PC-3 (cell line): ENCODE results near the gene NOL9. TPM values are rescaled to one million over a fixed set of nuclear protein-coding genes. Genes with fewer than 3 reads are reported as not detected.

Experiments used
- ATAC-seq: fragments of 200-7000 bp; cut with Tn5 transposase; 2 replicates; pipeline ENCODE4 v1.9.1; 2020; ENCODE audit warnings: mild to moderate bottlenecking, moderate library complexity
- Bru-seq: library from RNA; stranded (reverse); fragments of 400-500 nt; gene quantifications from one replicate; lab custom pipeline; 2021; lab: Mats Ljungman, UMichigan
- BruChase-seq, 2 experiments: library from RNA; stranded (reverse); fragments of 400-500 nt; gene quantifications; one replicate each; lab custom pipeline; 2021; lab: Mats Ljungman, UMichigan
- BruUV-seq: library from RNA; stranded (reverse); fragments of 400-500 nt; replicated peaks from 2 replicates; lab custom pipeline; 2021; lab: Mats Ljungman, UMichigan
- CTCF ChIA-PET: fragments of 300-600 bp; sonication (Branson Sonifier 250); formaldehyde crosslinking; loops from one replicate; lab custom pipeline; 2022; ENCODE audit warnings: antibody characterized with exemption; lab: Charles Lee
- POLR2A ChIA-PET: fragments of 300-600 bp; sonication (Branson Sonifier 250); formaldehyde crosslinking; loops from one replicate; lab custom pipeline; 2022; ENCODE audit warnings: antibody characterized with exemption; ENCODE audit not compliant: unreplicated experiment; lab: Charles Lee
- DNase-seq: peaks from one replicate; pipeline ENCODE4 v3.0.0-alpha.2; 2015
- H2AFZ ChIP-seq: fragments of 300-600 bp; sonication (generic); 2 replicates; pipeline ENCODE4 v1.6.0; 2016; ENCODE audit warnings: antibody characterized with exemption, low read length
- H3F3A ChIP-seq: fragments of 300-600 bp; sonication (generic); one replicate; pipeline ENCODE4 v1.6.0; 2017; ENCODE audit warnings: antibody characterized with exemption, low read length, control low read depth, mild to moderate bottlenecking; ENCODE audit not compliant: unreplicated experiment
- H3K27ac ChIP-seq: fragments of 300-600 bp; sonication (generic); 2 replicates; pipeline ENCODE4 v1.5.1; 2016; ENCODE audit warnings: mild to moderate bottlenecking, low read length
- H3K27me3 ChIP-seq: fragments of 300-600 bp; sonication (generic); 2 replicates; pipeline ENCODE4 v1.6.1; 2016; ENCODE audit warnings: low read length, mixed read lengths
- H3K36me3 ChIP-seq: fragments of 300-600 bp; sonication (generic); 2 replicates; pipeline ENCODE4 v1.6.1; 2016; ENCODE audit warnings: low read depth, mixed run types, low read length, mixed read lengths
- H3K4me1 ChIP-seq: fragments of 300-600 bp; sonication (generic); 2 replicates; pipeline ENCODE4 v1.5.1; 2016; ENCODE audit warnings: low read length; ENCODE audit not compliant: insufficient read depth
- H3K4me2 ChIP-seq: fragments of 300-600 bp; sonication (generic); 2 replicates; pipeline ENCODE4 v1.6.0; 2016; ENCODE audit warnings: low read length
- H3K4me3 ChIP-seq: fragments of 300-600 bp; sonication (generic); 2 replicates; pipeline ENCODE4 v1.5.1; 2016; ENCODE audit warnings: mild to moderate bottlenecking, low read length, mixed read lengths
- H3K79me2 ChIP-seq: fragments of 300-600 bp; sonication (generic); 2 replicates; pipeline ENCODE4 v1.6.1; 2017; ENCODE audit warnings: low read length, mixed read lengths
- H3K9ac ChIP-seq: fragments of 300-600 bp; sonication (generic); 2 replicates; pipeline ENCODE4 v1.6.0; 2016; ENCODE audit warnings: mild to moderate bottlenecking, low read length
- H3K9me2 ChIP-seq: fragments of 300-600 bp; sonication (generic); replicated peaks from 2 replicates; pipeline ENCODE4 v1.6.1; 2016; ENCODE audit warnings: mixed run types, low read length, mixed read lengths
- H3K9me3 ChIP-seq: fragments of 300-600 bp; sonication (generic); 2 replicates; pipeline ENCODE4 v1.6.1; 2016; ENCODE audit warnings: low read length, mixed read lengths
- H4K20me1 ChIP-seq: fragments of 300-600 bp; sonication (generic); 2 replicates; pipeline ENCODE4 v1.6.1; 2016; ENCODE audit warnings: low read length, mixed read lengths
- EZH2 ChIP-seq: fragments of 300-600 bp; sonication (generic); IDR thresholded peaks from one replicate; pipeline ENCODE4 v1.6.1; 2017; ENCODE audit warnings: antibody characterized with exemption, mild to moderate bottlenecking, low read length; ENCODE audit not compliant: unreplicated experiment
- EZH2phosphoT487 ChIP-seq: fragments of 300-600 bp; sonication (generic); IDR thresholded peaks from 2 replicates; pipeline ENCODE4 v1.6.1; 2018; ENCODE audit warnings: mild to moderate bottlenecking, antibody characterized with exemption, low read length, borderline replicate concordance
- intact Hi-C: fragments of 100-400 bp; cut with micrococcal nuclease; formaldehyde crosslinking; loops from 2 replicates; pipeline ENCODE4 v1.9.0; 2023
- long read RNA-seq: library from polyadenylated mRNA; unstranded; transcript quantifications from one replicate; pipeline ENCODE4 v2.0.0, GENCODE V29; 2021; ENCODE audit not compliant: unreplicated experiment
- total RNA-seq: library from RNA; depleted of rRNA; stranded (reverse); fragments of >200 nt; gene quantifications from 2 replicates; pipeline ENCODE4 v1.2.3, GENCODE V29; 2014; rRNA removed
- TF ChIP-seq, protein P1 (sequence below): fragments of 300-600 bp; sonication (generic); conservative IDR thresholded peaks from 2 replicates; pipeline ENCODE4 v1.5.1; 2017; ENCODE audit warnings: antibody characterized with exemption, low read depth, mild to moderate bottlenecking, low read length

The NOL9 gene
- total RNA-seq (79.1 and 102 TPM in 2 replicates), Bru-seq, nascent RNA (percentile 89 among the genes with signal in this experiment), BruChase-seq, experiment 1, labeled RNA remaining after a 6-hour chase (percentile 96 among the genes with signal in this experiment), BruChase-seq, experiment 2, labeled RNA remaining after a 2-hour chase (percentile 94 among the genes with signal in this experiment)
- long read RNA-seq, full-length matches to known transcripts, result 15 of 42 reads
- long read RNA-seq, partial matches to known transcripts, result 8 of 42 reads
- long read RNA-seq, other reads (novel, unspliced or antisense), result 19 of 42 reads

GRCh38 chr1:6554031-6554906 lies at the start of gene NOL9:
TSS of gene NOL9 (minus strand) at chr1:6554513. CDS start at chr1:6554502, 11 bp downstream.
- no peak within 1 kb of the TSS for H3K27ac ChIP-seq
- ATAC-seq (peak; percentile 96), DNase-seq (peak; percentile 98)
- ChIA-PET CTCF (interaction anchor here (0.6 to 0.8 kb wide), 3 partner anchors 33 to 361 kb away, joined by 3 to 6 read pairs (median 3); no protein-coding TSS in a partner anchor), POLR2A (interaction anchor here (0.7 kb wide), 1 partner anchor 26 kb away, joined by 7 read pairs; the partner anchor contains the start of gene ZBTB48)
- H3K9me2 ChIP-seq, result no peaks in the 10 kb centered on the region
- H3K4me3 ChIP-seq, result peak within 1 kb of the TSS; percentile 89
- peaks cover 44% of the 10 kb centered on the region for H3K79me2 ChIP-seq
- H3K9me3 ChIP-seq, result no peaks in the 10 kb centered on the region
- TF ChIP-seq EZH2phosphoT487, result no peak
- TF ChIP-seq, protein P1, sequence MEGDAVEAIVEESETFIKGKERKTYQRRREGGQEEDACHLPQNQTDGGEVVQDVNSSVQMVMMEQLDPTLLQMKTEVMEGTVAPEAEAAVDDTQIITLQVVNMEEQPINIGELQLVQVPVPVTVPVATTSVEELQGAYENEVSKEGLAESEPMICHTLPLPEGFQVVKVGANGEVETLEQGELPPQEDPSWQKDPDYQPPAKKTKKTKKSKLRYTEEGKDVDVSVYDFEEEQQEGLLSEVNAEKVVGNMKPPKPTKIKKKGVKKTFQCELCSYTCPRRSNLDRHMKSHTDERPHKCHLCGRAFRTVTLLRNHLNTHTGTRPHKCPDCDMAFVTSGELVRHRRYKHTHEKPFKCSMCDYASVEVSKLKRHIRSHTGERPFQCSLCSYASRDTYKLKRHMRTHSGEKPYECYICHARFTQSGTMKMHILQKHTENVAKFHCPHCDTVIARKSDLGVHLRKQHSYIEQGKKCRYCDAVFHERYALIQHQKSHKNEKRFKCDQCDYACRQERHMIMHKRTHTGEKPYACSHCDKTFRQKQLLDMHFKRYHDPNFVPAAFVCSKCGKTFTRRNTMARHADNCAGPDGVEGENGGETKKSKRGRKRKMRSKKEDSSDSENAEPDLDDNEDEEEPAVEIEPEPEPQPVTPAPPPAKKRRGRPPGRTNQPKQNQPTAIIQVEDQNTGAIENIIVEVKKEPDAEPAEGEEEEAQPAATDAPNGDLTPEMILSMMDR, result peak; percentile 97
- peaks cover 7% of the 10 kb centered on the region for H4K20me1 ChIP-seq
- BruUV-seq, result no TSS peak
- peak within 1 kb of the TSS; percentile 93 for H3K9ac ChIP-seq
- peak within 1 kb of the TSS; percentile 97 for H3K4me2 ChIP-seq
- H2AFZ ChIP-seq, result peak within 1 kb of the TSS; percentile 98
- no peaks in the 10 kb centered on the region for H3K27me3 ChIP-seq
- intact Hi-C loops, result loop anchor here (1.0 to 5.0 kb wide), 4 partner anchors 25 to 93 kb away; partner anchors contain the start of gene ZBTB48
- peaks cover 16% of the 10 kb centered on the region for H3K36me3 ChIP-seq
- no peaks in the 10 kb centered on the region for H3F3A ChIP-seq
- peaks cover 12% of the 10 kb centered on the region for H3K4me1 ChIP-seq

DNA sequence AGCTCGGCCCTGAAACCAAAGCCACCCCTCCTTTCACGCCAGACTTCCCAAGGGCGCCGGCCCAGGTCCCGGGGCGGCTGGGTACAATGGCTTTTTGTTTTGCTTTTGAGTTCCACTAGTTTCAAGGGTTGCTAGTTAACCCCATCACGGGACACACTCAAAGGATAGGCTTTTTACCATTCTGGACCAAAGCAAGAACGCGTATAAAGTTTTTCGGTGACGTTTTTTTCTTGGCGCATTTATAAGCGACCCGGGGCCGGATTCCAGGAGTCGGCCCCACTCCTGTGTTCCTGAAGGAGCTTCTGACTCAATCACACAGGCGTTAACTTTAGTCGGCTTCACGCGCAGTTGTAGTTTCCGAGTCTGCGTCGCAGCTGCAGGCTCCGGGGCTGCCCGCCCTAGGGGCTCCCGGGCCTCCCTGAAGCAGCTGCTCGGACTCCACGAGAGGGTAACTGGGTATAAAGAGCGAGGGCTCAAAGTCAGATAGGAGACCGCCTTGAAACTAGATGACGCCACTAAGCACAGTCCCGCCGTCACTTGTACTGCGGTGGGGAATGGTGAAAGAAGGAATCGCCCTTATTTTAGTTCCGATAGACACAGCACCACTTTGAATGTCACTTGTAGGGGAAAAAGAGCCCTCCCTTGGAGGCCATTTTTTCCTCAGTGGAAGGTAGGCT lies 49.1 kb upstream of the NOL9 start:
- H3F3A ChIP-seq, result no peaks in the 10 kb centered on the region
- H3K27ac ChIP-seq, result peak overlapping the region; percentile 74
- peaks cover 21% of the 10 kb centered on the region for H4K20me1 ChIP-seq
- peaks cover 30% of the 10 kb centered on the region for H3K4me1 ChIP-seq
- peak overlapping the region; percentile 98 for H2AFZ ChIP-seq
- H3K9ac ChIP-seq, result peak overlapping the region; percentile 81
- H3K36me3 ChIP-seq, result peaks cover 4% of the 10 kb centered on the region; the same call in 1 of the 2 replicates
- peak; percentile 62 for DNase-seq
- intact Hi-C loops, result no loop called here
- H3K9me2 ChIP-seq, result no peaks in the 10 kb centered on the region
- ATAC-seq, result peak; percentile 7
- H3K27me3 ChIP-seq, result no peaks in the 10 kb centered on the region
- peaks cover 42% of the 10 kb centered on the region for H3K79me2 ChIP-seq
- ChIA-PET CTCF (no interaction called here), POLR2A (interaction anchor here (0.6 to 1.3 kb wide), 4 partner anchors 22 to 29 kb away, joined by 3 to 7 read pairs (median 3); partner anchors contain the start of genes THAP3 and ZBTB48)
- no peaks in the 10 kb centered on the region for H3K9me3 ChIP-seq
- peak overlapping the region; percentile 86 for H3K4me3 ChIP-seq
- H3K4me2 ChIP-seq, result peak overlapping the region; percentile 98
- TSS peak; percentile 57 for BruUV-seq
- TF ChIP-seq EZH2phosphoT487 (no peak), EZH2 (no peak)
- TF ChIP-seq, protein P1, result no peak
